Caco-2 (cell line): ENCODE data around the gene COX7A2L. TPM values are rescaled to one million over a fixed set of nuclear protein-coding genes. Genes with fewer than 3 reads are reported as not detected.

ENCODE experiments used
- BruUV-seq: library from RNA; stranded (reverse); fragments of 400-500 nt; replicated peaks from 2 replicates; lab custom pipeline; 2021; lab: Mats Ljungman, UMichigan
- CTCF ChIA-PET: fragments of 300-600 bp; sonication (Branson Sonifier 250); formaldehyde crosslinking; loops from one replicate; lab custom pipeline; 2022; ENCODE audit warnings: antibody characterized with exemption; lab: Charles Lee
- POLR2A ChIA-PET: fragments of 300-600 bp; sonication (Branson Sonifier 250); formaldehyde crosslinking; loops from one replicate; lab custom pipeline; 2022; ENCODE audit warnings: antibody characterized with exemption; lab: Charles Lee
- DNase-seq, 2 experiments: peaks; one replicate each; pipeline versions ENCODE4 v3.0.0 to v3.0.0-alpha.2; 2020 to 2022
- H3K27me3 ChIP-seq: replicated peaks from 2 replicates; pipeline ENCODE4 v1.6.0; 2011; ENCODE audit warnings: low read length; ENCODE audit not compliant: control insufficient read depth, insufficient read depth
- H3K36me3 ChIP-seq: 2 replicates; pipeline ENCODE4 v1.5.1; 2011; ENCODE audit warnings: low read length; ENCODE audit not compliant: control insufficient read depth, insufficient read depth
- H3K4me1 ChIP-seq: fragments of 250-450 bp; sonication (Bioruptor Pico); 2 replicates; pipeline ENCODE4 v1.5.1; 2020; ENCODE audit warnings: mild to moderate bottlenecking
- H3K4me3 ChIP-seq: 2 replicates; pipeline ENCODE4 v1.5.1; 2011; ENCODE audit warnings: low read depth, mild to moderate bottlenecking, control low read depth, low read length
- H3K9me3 ChIP-seq: fragments of 250-450 bp; sonication (Bioruptor Pico); 2 replicates; pipeline ENCODE4 v1.5.1; 2020; ENCODE audit warnings: mild to moderate bottlenecking, moderate library complexity
- H3K27ac Mint-ChIP-seq: one replicate; pipeline ENCODE4 v1.8.0; 2022; ENCODE audit warnings: mixed read lengths; ENCODE audit not compliant: unreplicated experiment
- H3K27me3 Mint-ChIP-seq: one replicate; pipeline ENCODE4 v1.8.0; 2022; ENCODE audit warnings: mixed read lengths; ENCODE audit not compliant: insufficient read depth, unreplicated experiment
- H3K36me3 Mint-ChIP-seq: one replicate; pipeline ENCODE4 v1.8.0; 2022; ENCODE audit warnings: mild to moderate bottlenecking, mixed read lengths; ENCODE audit not compliant: insufficient read depth, unreplicated experiment
- H3K4me1 Mint-ChIP-seq: one replicate; pipeline ENCODE4 v1.8.0; 2022; ENCODE audit warnings: low read depth, mixed read lengths; ENCODE audit not compliant: unreplicated experiment
- H3K4me3 Mint-ChIP-seq: one replicate; pipeline ENCODE4 v1.8.0; 2022; ENCODE audit warnings: mild to moderate bottlenecking, moderate library complexity, mixed read lengths; ENCODE audit not compliant: unreplicated experiment
- H3K9me3 Mint-ChIP-seq: one replicate; pipeline ENCODE4 v1.8.0; 2022; ENCODE audit warnings: mixed read lengths; ENCODE audit not compliant: unreplicated experiment
- intact Hi-C: fragments of 100-400 bp; cut with micrococcal nuclease; formaldehyde crosslinking; loops from one replicate; pipeline ENCODE4 v1.10.0; 2022; ENCODE audit not compliant: unreplicated experiment
- total RNA-seq: library from RNA; stranded (reverse); gene quantifications from 2 replicates; pipeline ENCODE4 v1.2.3, GENCODE V29; 2022
- TF ChIP-seq, protein P1 (sequence below), 2 experiments: fragments of 200-600 bp in 1 of 2; IDR thresholded peaks; 1 replicate in 1 of 2; 2 replicates in 1 of 2; pipeline versions ENCODE4 v1.5.1 to v1.8.0; 2011 to 2022; ENCODE audit warnings: antibody characterized with exemption in 1 of 2, control low read depth in 1 of 2, inconsistent platforms in 1 of 2, low read depth in 1 of 2, low read length in 1 of 2, mild to moderate bottlenecking in 1 of 2, moderate library complexity in 1 of 2; ENCODE audit not compliant: insufficient read depth in 1 of 2, severe bottlenecking in 1 of 2, unreplicated experiment in 1 of 2

Gene COX7A2L
- total RNA-seq, 1 experiment from 2014 or later: 125 TPM

DNA sequence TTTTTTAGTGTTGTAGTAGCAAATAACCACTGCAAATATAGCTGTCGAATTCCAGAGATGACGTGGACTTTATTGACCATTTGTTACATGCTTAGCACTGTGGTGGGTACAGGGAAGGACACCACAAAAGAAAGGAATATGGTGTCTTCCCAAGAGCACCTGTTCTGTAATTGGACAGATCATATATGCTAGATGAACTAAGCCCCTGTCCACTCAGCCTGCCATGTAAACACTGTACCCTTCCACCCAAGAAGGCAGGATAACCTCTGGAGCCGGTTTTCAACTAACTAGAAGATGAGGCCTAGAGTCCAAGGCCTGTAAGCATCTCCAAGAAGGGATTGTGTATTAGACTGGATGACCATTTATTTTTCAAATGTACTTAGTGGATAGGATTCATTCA is 44.1 kb downstream of the COX7A2L start:
- H3K4me1 ChIP-seq: no peaks in the 10 kb centered on the region
- no peaks in the 10 kb centered on the region for H3K9me3 ChIP-seq
- H3K36me3 ChIP-seq: no peaks in the 10 kb centered on the region; the same call in 1 of the 2 replicates
- H3K9me3 Mint-ChIP-seq: no peaks in the 10 kb centered on the region
- DNase-seq: no peak
- TF ChIP-seq, protein P1, sequence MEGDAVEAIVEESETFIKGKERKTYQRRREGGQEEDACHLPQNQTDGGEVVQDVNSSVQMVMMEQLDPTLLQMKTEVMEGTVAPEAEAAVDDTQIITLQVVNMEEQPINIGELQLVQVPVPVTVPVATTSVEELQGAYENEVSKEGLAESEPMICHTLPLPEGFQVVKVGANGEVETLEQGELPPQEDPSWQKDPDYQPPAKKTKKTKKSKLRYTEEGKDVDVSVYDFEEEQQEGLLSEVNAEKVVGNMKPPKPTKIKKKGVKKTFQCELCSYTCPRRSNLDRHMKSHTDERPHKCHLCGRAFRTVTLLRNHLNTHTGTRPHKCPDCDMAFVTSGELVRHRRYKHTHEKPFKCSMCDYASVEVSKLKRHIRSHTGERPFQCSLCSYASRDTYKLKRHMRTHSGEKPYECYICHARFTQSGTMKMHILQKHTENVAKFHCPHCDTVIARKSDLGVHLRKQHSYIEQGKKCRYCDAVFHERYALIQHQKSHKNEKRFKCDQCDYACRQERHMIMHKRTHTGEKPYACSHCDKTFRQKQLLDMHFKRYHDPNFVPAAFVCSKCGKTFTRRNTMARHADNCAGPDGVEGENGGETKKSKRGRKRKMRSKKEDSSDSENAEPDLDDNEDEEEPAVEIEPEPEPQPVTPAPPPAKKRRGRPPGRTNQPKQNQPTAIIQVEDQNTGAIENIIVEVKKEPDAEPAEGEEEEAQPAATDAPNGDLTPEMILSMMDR (IDR thresholded peaks at IDR 0.05; ENCODE audit: insufficient read depth in 1 of 2, low read depth in 1 of 2, low read length in 1 of 2, severe bottlenecking in 1 of 2, unreplicated experiment in 1 of 2): no peak
- ChIA-PET POLR2A (no interaction called here), CTCF (no interaction called here)
- H3K4me3 Mint-ChIP-seq: no peak overlapping the region
- H3K4me1 Mint-ChIP-seq: no peaks in the 10 kb centered on the region
- peaks cover 81% of the 10 kb centered on the region for H3K36me3 Mint-ChIP-seq
- H3K27ac Mint-ChIP-seq: no peak overlapping the region
- intact Hi-C loops: no loop called here
- BruUV-seq: no TSS peak
- H3K27me3 ChIP-seq: no peaks in the 10 kb centered on the region
- H3K4me3 ChIP-seq: no peak overlapping the region
- H3K27me3 Mint-ChIP-seq: no peaks in the 10 kb centered on the region

DNA sequence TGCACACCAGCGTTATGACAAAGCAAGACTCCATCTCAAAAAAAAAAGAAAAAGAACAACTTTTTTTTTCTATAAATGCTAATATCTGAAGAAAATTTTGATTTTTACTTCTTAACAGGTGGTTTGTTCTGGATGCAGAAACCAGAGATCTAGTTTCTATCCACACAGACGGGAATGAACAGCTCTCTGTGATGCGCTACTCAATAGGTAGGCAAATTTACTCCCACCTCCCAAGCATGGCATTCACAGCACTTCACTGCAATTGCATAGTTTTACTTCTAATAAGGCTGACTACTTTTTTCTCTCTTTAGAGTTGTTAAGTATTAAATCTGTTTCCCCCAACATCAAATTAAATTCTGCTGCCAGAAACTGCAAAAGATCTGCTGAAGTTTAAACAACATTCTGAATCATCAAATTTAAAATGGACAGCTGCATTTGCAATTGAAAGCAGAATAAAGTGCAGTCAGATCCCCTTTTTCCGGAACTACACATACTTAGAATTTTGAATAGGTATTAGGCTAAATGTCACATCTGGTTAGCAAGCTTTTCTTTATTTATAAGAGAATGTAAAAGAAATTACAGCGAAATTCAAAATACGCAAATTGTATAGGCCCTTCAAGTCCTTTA is 45.1 kb downstream of the COX7A2L start:
- Histone ChIP-seq H3K36me3 (no peaks in the 10 kb centered on the region; the same call in 1 of the 2 replicates), H3K4me1 (no peaks in the 10 kb centered on the region), H3K27me3 (no peaks in the 10 kb centered on the region), H3K9me3 (no peaks in the 10 kb centered on the region), H3K4me3 (no peak overlapping the region)
- ChIA-PET CTCF (no interaction called here), POLR2A (no interaction called here)
- no TSS peak for BruUV-seq
- no peaks in the 10 kb centered on the region for H3K27me3 Mint-ChIP-seq
- H3K4me3 Mint-ChIP-seq: no peak overlapping the region
- H3K4me1 Mint-ChIP-seq: no peaks in the 10 kb centered on the region
- H3K36me3 Mint-ChIP-seq: peaks cover 80% of the 10 kb centered on the region
- no peak overlapping the region for H3K27ac Mint-ChIP-seq
- intact Hi-C loops: no loop called here
- no peaks in the 10 kb centered on the region for H3K9me3 Mint-ChIP-seq
- DNase-seq: no peak
- TF ChIP-seq, protein P1 (IDR thresholded peaks at IDR 0.05; ENCODE audit: insufficient read depth in 1 of 2, low read depth in 1 of 2, low read length in 1 of 2, severe bottlenecking in 1 of 2, unreplicated experiment in 1 of 2): no peak

DNA sequence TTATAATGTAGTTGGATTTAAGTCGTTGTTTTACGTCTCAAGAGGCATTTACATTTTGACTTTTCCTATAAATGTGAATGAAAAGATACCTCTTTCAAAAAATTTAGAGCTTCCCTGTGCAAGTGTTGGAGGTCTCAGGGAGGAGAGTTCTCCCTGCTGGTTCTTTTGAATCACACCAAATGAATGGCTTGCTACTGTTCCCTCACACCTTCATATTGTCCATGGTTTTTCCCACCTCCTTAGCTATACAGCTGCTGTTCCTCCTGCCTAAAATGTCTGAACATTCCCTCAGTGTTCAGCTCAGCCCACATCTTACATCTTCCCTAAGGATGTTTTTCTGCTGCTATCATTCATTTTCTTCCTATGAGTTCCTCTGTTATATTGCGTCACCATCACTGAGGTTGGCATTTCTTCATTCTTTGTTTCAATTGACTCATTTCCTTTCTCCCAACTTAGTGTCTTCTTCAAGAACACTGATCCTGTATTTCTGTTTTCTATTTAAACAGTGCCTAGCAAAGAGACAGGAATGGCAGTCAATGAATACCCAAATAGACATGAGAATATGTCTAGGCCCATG is 46.0 kb downstream of the COX7A2L start:
- no peak for DNase-seq
- ChIA-PET CTCF (no interaction called here), POLR2A (no interaction called here)
- intact Hi-C loops: no loop called here
- H3K4me1 Mint-ChIP-seq: no peaks in the 10 kb centered on the region
- Histone ChIP-seq H3K9me3 (no peaks in the 10 kb centered on the region), H3K27me3 (no peaks in the 10 kb centered on the region), H3K4me3 (no peak overlapping the region), H3K36me3 (no peaks in the 10 kb centered on the region; the same call in 1 of the 2 replicates), H3K4me1 (no peaks in the 10 kb centered on the region)
- no peak overlapping the region for H3K4me3 Mint-ChIP-seq
- no peak overlapping the region for H3K27ac Mint-ChIP-seq
- TF ChIP-seq, protein P1 (IDR thresholded peaks at IDR 0.05; ENCODE audit: insufficient read depth in 1 of 2, low read depth in 1 of 2, low read length in 1 of 2, severe bottlenecking in 1 of 2, unreplicated experiment in 1 of 2): no peak
- peaks cover 74% of the 10 kb centered on the region for H3K36me3 Mint-ChIP-seq
- BruUV-seq: no TSS peak
- H3K27me3 Mint-ChIP-seq: no peaks in the 10 kb centered on the region
- H3K9me3 Mint-ChIP-seq: no peaks in the 10 kb centered on the region
